ENCODE results near the gene EIF4E1B.

EIF4E1B gene

GRCh38 chr5:176606875-176607274 is 23.6 kb upstream of the EIF4E1B start:
- no peak for DNase-seq

- no peak for DNase-seq
These were observed 22.3 kb upstream of the EIF4E1B start for GRCh38 chr5:176608142-176608705.

GRCh38 chr5:176608937-176609723 is 21.3 kb upstream of the EIF4E1B start:
- DNase-seq, result no peak

GRCh38 chr5:176609724-176610434 is 20.6 kb upstream of the EIF4E1B start, which contains the start of gene GPRIN1:
Gene GPRIN1 (minus strand): TSS chr5:176610156. CDS start chr5:176599834, 10,322 bp downstream.
- DNase-seq, result peak; percentile 73

GRCh38 chr5:176610435-176610773 is 20.1 kb upstream of the EIF4E1B start:
- no peak for DNase-seq

GRCh38 chr5:176611435-176611834 is 19.0 kb upstream of the EIF4E1B start:
- peak; percentile 83 for DNase-seq

GRCh38 chr5:176612008-176612407 is 18.5 kb upstream of the EIF4E1B start:
- DNase-seq, result no peak

GRCh38 chr5:176612855-176613254 is 17.6 kb upstream of the EIF4E1B start:
- no peak for DNase-seq

- DNase-seq, result no peak
These were observed 15.5 kb upstream of the EIF4E1B start for GRCh38 chr5:176614805-176615478.

- no peak for DNase-seq
These were observed 14.0 kb upstream of the EIF4E1B start for GRCh38 chr5:176616511-176616910.

- no peak for DNase-seq
These were observed 11.7 kb upstream of the EIF4E1B start for GRCh38 chr5:176618783-176619182.

- peak; percentile 62 for DNase-seq
These were observed 11.3 kb upstream of the EIF4E1B start for GRCh38 chr5:176619203-176619568.

GRCh38 chr5:176619569-176620332 is 10.7 kb upstream of the EIF4E1B start:
- no peak for DNase-seq

- DNase-seq, result no peak
These were observed 10.0 kb upstream of the EIF4E1B start for GRCh38 chr5:176620333-176620981.

- DNase-seq, result no peak
These were observed 8.8 kb upstream of the EIF4E1B start for GRCh38 chr5:176621661-176622079.

- no peak for DNase-seq
These were observed 6.3 kb upstream of the EIF4E1B start for GRCh38 chr5:176624142-176624541.

- no peak for DNase-seq
These were observed 5.5 kb upstream of the EIF4E1B start for GRCh38 chr5:176624938-176625337.

- no peak for DNase-seq
These were observed 5.0 kb upstream of the EIF4E1B start for GRCh38 chr5:176625512-176625911.

- no peak for DNase-seq
These were observed 4.3 kb upstream of the EIF4E1B start for GRCh38 chr5:176625966-176626875.

- no peak for DNase-seq
These were observed 3.6 kb upstream of the EIF4E1B start for GRCh38 chr5:176626876-176627236.

GRCh38 chr5:176627582-176627981 is 2.9 kb upstream of the EIF4E1B start:
- no peak for DNase-seq

Data from right forelimb (tissue), 1 donor.